CD14-positive monocyte (primary cell): ENCODE results near the gene KLF3. TPM values are rescaled to one million over a fixed set of nuclear protein-coding genes. Genes with fewer than 3 reads are reported as not detected.
A peak's percentile ranks its signal among the peaks of the same experiment; 100 is the strongest.

Experiments used
- DNase-seq, 3 donors: peaks; one replicate each; pipeline ENCODE4 v3.0.0-alpha.2; 2011 to 2022
- H2AFZ ChIP-seq: 2 replicates; pipeline ENCODE4 v1.6.0; 2012; ENCODE audit warnings: mild to moderate bottlenecking, low read depth, low read length, inconsistent platforms; ENCODE audit not compliant: insufficient read depth, poor library complexity, severe bottlenecking
- H3K27ac ChIP-seq, 2 donors: 1 replicate in 1 of 2; 2 replicates in 1 of 2; pipeline ENCODE4 v1.5.1; 2012 to 2013; ENCODE audit warnings: low read length in 2 of 2, control low read depth in 1 of 2, inconsistent platforms in 1 of 2, low read depth in 1 of 2, mild to moderate bottlenecking in 1 of 2
- H3K27me3 ChIP-seq, 2 donors: one replicate each; pipeline versions ENCODE4 v1.6.0 to v1.6.1; 2011 to 2013; ENCODE audit warnings: low read length in 2 of 2; ENCODE audit not compliant: control insufficient read depth in 2 of 2, insufficient read depth in 2 of 2
- H3K36me3 ChIP-seq, 2 donors: replicated peaks in 1 of 2; 1 replicate in 1 of 2; 2 replicates in 1 of 2; pipeline versions ENCODE4 v1.5.1 to v1.6.1; 2012 to 2013; ENCODE audit warnings: low read length in 2 of 2, control low read depth in 1 of 2, inconsistent platforms in 1 of 2, mild to moderate bottlenecking in 1 of 2; ENCODE audit not compliant: insufficient read depth in 2 of 2, control insufficient read depth in 1 of 2
- H3K4me1 ChIP-seq, 2 donors: 1 replicate in 1 of 2; 2 replicates in 1 of 2; pipeline versions ENCODE4 v1.5.1 to v1.6.1; 2012 to 2013; ENCODE audit warnings: low read length in 2 of 2, control low read depth in 1 of 2, inconsistent platforms in 1 of 2, mild to moderate bottlenecking in 1 of 2, moderate library complexity in 1 of 2; ENCODE audit not compliant: insufficient read depth in 2 of 2, control insufficient read depth in 1 of 2
- H3K4me2 ChIP-seq: replicated peaks from 2 replicates; pipeline ENCODE3; 2012; ENCODE audit warnings: low read length, moderate library complexity, mild to moderate bottlenecking; ENCODE audit not compliant: poor library complexity, severe bottlenecking; ENCODE audit errors: extremely low read depth
- H3K4me3 ChIP-seq, 3 experiments: fragments of 200-600 bp in 1 of 3; sonication (generic) in 1 of 3; replicated peaks in 1 of 3; 1 replicate in 2 of 3; 2 replicates in 1 of 3; pipeline ENCODE4 v1.5.1; 2011 to 2013; ENCODE audit warnings: low read length in 3 of 3, mild to moderate bottlenecking in 3 of 3, control low read depth in 2 of 3, low read depth in 2 of 3, inconsistent platforms in 1 of 3, moderate library complexity in 1 of 3
- H3K79me2 ChIP-seq: 2 replicates; pipeline ENCODE4 v1.6.0; 2012; ENCODE audit warnings: mild to moderate bottlenecking, control low read depth, inconsistent platforms, low read length, moderate library complexity; ENCODE audit not compliant: insufficient read depth
- H3K9ac ChIP-seq: 2 replicates; pipeline ENCODE4 v1.6.0; 2017; ENCODE audit warnings: low read length, mild to moderate bottlenecking; ENCODE audit not compliant: insufficient read depth, poor library complexity, severe bottlenecking
- H3K9me3 ChIP-seq, 2 donors: replicated peaks in 1 of 2; 1 replicate in 1 of 2; 2 replicates in 1 of 2; pipeline versions ENCODE4 v1.5.1 to v1.6.1; 2012 to 2013; ENCODE audit warnings: low read length in 2 of 2, control low read depth in 1 of 2; ENCODE audit not compliant: control insufficient read depth in 1 of 2, insufficient read depth in 1 of 2
- H4K20me1 ChIP-seq: 2 replicates; pipeline ENCODE4 v1.6.0; 2012; ENCODE audit warnings: mild to moderate bottlenecking, low read length, control low read depth, moderate library complexity; ENCODE audit not compliant: insufficient read depth
- H3K27ac Mint-ChIP-seq, 7 donors: one replicate each; pipeline ENCODE4 v1.8.0; 2020; ENCODE audit warnings: mild to moderate bottlenecking in 7 of 7, mixed read lengths in 7 of 7, moderate library complexity in 6 of 7, inconsistent platforms in 2 of 7
- H3K27me3 Mint-ChIP-seq, 3 donors: one replicate each; pipeline ENCODE4 v1.8.0; 2021 to 2022; ENCODE audit warnings: low read depth in 3 of 3, mild to moderate bottlenecking in 3 of 3, mixed read lengths in 3 of 3, moderate library complexity in 3 of 3, inconsistent platforms in 1 of 3
- H3K36me3 Mint-ChIP-seq, 2 donors: one replicate each; pipeline ENCODE4 v1.8.0; 2020; ENCODE audit warnings: mixed read lengths in 2 of 2, inconsistent platforms in 1 of 2, mild to moderate bottlenecking in 1 of 2
- H3K4me1 Mint-ChIP-seq: one replicate; pipeline ENCODE4 v1.8.0; 2020; ENCODE audit warnings: mild to moderate bottlenecking, mixed read lengths
- H3K4me3 Mint-ChIP-seq, 2 donors: one replicate each; pipeline ENCODE4 v1.8.0; 2020; ENCODE audit warnings: mild to moderate bottlenecking in 2 of 2, mixed read lengths in 2 of 2, moderate library complexity in 1 of 2
- H3K9me3 Mint-ChIP-seq, 7 donors: one replicate each; pipeline ENCODE4 v1.8.0; 2020 to 2022; ENCODE audit warnings: mixed read lengths in 7 of 7, mild to moderate bottlenecking in 6 of 7, moderate library complexity in 6 of 7, inconsistent platforms in 2 of 7
- WGBS: methylation state at CpG from one replicate; pipeline ENCODE4 v1.1.5; 2013; ENCODE audit warnings: missing lambda C conversion rate; ENCODE audit not compliant: insufficient coverage; 5-methylcytosine and 5-hydroxymethylcytosine counted together
- intact Hi-C, 2 donors: fragments of 100-400 bp; cut with micrococcal nuclease; formaldehyde crosslinking; loops; one replicate each; pipeline versions ENCODE4 v1.15.0 to v1.15.1; 2023
- polyA plus RNA-seq, 3 donors: library from polyadenylated mRNA; depleted of rRNA in 1 of 3; unstranded in 2 of 3; stranded (reverse) in 1 of 3; fragments of 300-500 nt in 2 of 3; fragments of >200 nt in 1 of 3; fragmentation: Illumina TruSeq in 2 of 3; gene quantifications; 1 replicate in 2 of 3; 2 replicates in 1 of 3; pipeline ENCODE4 v1.2.3, GENCODE V29; 2012 to 2021
- TF ChIP-seq, protein P1 (sequence below): fragments of 200-600 bp; IDR thresholded peaks from one replicate; pipeline ENCODE4 v1.8.0; 2022; ENCODE audit warnings: antibody characterized with exemption, mild to moderate bottlenecking

The KLF3 gene
- polyA plus RNA-seq, 3 donors: 46.3 to 95.7 (median 53.9) TPM

DNA sequence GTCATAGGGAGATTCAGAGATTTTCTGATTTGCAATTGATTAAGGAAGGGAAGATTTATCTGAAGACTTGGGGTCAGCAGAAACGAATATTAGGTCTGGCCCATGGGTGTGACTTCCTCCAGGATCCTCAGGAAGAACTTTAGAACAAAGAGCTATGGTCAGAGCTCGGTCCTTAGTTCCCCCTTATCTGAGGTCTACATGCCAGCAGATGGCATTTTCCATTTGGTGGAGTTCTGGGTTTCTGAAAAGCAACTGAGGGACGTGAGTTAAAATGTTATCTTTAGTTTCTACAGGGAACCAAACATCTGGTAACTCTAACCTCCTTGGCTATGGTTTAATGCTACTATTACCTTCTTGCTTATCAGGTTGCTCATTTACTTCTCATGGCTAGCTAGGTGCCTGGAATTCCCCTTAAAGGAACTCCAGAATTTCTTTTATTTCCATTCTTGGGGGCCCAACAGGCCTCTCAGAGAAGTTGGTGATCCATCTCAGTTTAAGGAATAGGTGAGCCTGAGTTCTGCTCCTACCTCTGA, 40.7 kb downstream of the KLF3 start:
- H3K9me3 Mint-ChIP-seq: no peaks in the 10 kb centered on the region
- DNase-seq: no peak
- H3K4me1 Mint-ChIP-seq: peaks cover 9% of the 10 kb centered on the region
- H4K20me1 ChIP-seq: no peaks in the 10 kb centered on the region
- H3K36me3 ChIP-seq: no peaks in the 10 kb centered on the region
- H3K79me2 ChIP-seq: no peaks in the 10 kb centered on the region
- peaks cover 0 to 3% of the 10 kb centered on the region in 2 donors for H3K36me3 Mint-ChIP-seq
- H3K9ac ChIP-seq: no peak overlapping the region
- no peak overlapping the region for H3K27ac ChIP-seq
- TF ChIP-seq, protein P1, sequence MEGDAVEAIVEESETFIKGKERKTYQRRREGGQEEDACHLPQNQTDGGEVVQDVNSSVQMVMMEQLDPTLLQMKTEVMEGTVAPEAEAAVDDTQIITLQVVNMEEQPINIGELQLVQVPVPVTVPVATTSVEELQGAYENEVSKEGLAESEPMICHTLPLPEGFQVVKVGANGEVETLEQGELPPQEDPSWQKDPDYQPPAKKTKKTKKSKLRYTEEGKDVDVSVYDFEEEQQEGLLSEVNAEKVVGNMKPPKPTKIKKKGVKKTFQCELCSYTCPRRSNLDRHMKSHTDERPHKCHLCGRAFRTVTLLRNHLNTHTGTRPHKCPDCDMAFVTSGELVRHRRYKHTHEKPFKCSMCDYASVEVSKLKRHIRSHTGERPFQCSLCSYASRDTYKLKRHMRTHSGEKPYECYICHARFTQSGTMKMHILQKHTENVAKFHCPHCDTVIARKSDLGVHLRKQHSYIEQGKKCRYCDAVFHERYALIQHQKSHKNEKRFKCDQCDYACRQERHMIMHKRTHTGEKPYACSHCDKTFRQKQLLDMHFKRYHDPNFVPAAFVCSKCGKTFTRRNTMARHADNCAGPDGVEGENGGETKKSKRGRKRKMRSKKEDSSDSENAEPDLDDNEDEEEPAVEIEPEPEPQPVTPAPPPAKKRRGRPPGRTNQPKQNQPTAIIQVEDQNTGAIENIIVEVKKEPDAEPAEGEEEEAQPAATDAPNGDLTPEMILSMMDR: no peak
- no peak overlapping the region for H3K4me3 Mint-ChIP-seq
- peaks cover 3 to 5% (median 4%) of the 10 kb centered on the region in 3 donors for H3K27me3 Mint-ChIP-seq
- no peaks in the 10 kb centered on the region for H3K27me3 ChIP-seq
- no peak overlapping the region for H3K4me3 ChIP-seq
- 0% methylated on average over 1 of the region's 3 CpGs for WGBS
- no peak overlapping the region for H3K4me2 ChIP-seq
- H3K27ac Mint-ChIP-seq: peak overlapping the region in 1 of 7 donors; percentile 54
- H3K4me1 ChIP-seq: peaks cover 0 to 3% of the 10 kb centered on the region in 2 donors
- intact Hi-C loops: no loop called here
- H2AFZ ChIP-seq: no peak overlapping the region
- H3K9me3 ChIP-seq: no peaks in the 10 kb centered on the region

DNA sequence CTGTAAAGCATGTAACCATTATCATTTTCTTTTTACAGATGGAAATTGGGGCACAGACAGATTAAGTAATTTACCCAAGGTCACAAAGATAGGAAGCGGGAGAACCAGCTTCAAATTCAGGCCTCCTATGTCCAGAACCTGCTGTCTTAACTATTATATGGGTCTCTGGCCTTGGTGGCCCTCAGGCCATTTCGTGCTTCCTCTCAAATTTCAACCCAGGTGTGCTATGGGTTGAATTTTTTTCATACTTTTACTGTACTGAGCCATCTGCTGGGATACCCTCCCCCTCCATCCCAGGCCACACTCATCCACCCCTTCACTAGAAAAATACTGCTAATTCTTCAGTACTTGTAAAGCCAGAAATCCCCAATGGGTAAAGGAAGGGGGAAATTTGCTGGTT, 42.3 kb downstream of the KLF3 start:
- Histone ChIP-seq H3K9ac (no peak overlapping the region), H2AFZ (no peak overlapping the region), H4K20me1 (no peaks in the 10 kb centered on the region), H3K27me3 (no peaks in the 10 kb centered on the region), H3K4me1 (peaks cover 0 to 3% of the 10 kb centered on the region in 2 donors), H3K36me3 (no peaks in the 10 kb centered on the region), H3K4me3 (no peak overlapping the region), H3K27ac (no peak overlapping the region), H3K4me2 (no peak overlapping the region), H3K79me2 (no peaks in the 10 kb centered on the region), H3K9me3 (no peaks in the 10 kb centered on the region)
- H3K36me3 Mint-ChIP-seq: no peaks in the 10 kb centered on the region
- DNase-seq: no peak
- H3K9me3 Mint-ChIP-seq: no peaks in the 10 kb centered on the region
- H3K27ac Mint-ChIP-seq: no peak overlapping the region
- peaks cover 3 to 5% (median 4%) of the 10 kb centered on the region in 3 donors for H3K27me3 Mint-ChIP-seq
- H3K4me1 Mint-ChIP-seq: peaks cover 9% of the 10 kb centered on the region
- intact Hi-C loops: no loop called here
- TF ChIP-seq, protein P1: no peak
- 71% methylated on average over 1 of the region's 2 CpGs for WGBS
- no peak overlapping the region for H3K4me3 Mint-ChIP-seq
